Right lobe of liver (tissue), 6 donors: ENCODE results near the gene THRAP3. TPM values are rescaled to one million over a fixed set of nuclear protein-coding genes. Genes with fewer than 3 reads are reported as not detected.
"Not testable (repeated sequence)": the region's sequence is repeated elsewhere in the genome, so short reads cannot be mapped to it uniquely, and the experiment has no call there.

Experiments used
- ATAC-seq, 4 donors: fragments of 200-7000 bp; cut with Tn5 transposase; one replicate each; pipeline ENCODE4 v1.9.1; 2020; ENCODE audit warnings: mild to moderate bottlenecking in 4 of 4, moderate library complexity in 4 of 4
- DNase-seq, 3 donors: peaks; one replicate each; pipeline ENCODE4 v3.0.0-alpha.2; 2020
- H3K27ac ChIP-seq, 3 donors: fragments of 200-600 bp; one replicate each; pipeline ENCODE4 v1.8.0; 2022
- H3K27me3 ChIP-seq, 2 donors: fragments of 200-600 bp; one replicate each; pipeline ENCODE4 v1.8.0; 2022
- H3K36me3 ChIP-seq, 4 donors: fragments of 200-600 bp; sonication (generic) in 1 of 4; one replicate each; pipeline versions ENCODE4 v1.5.1 to v1.8.0; 2017 to 2022; ENCODE audit warnings: control low read depth in 1 of 4
- H3K4me1 ChIP-seq, 4 donors: fragments of 200-600 bp; sonication (generic) in 1 of 4; one replicate each; pipeline versions ENCODE4 v1.5.1 to v1.8.0; 2017 to 2022; ENCODE audit warnings: control low read depth in 1 of 4
- H3K4me3 ChIP-seq, 3 donors: fragments of 200-600 bp; one replicate each; pipeline ENCODE4 v1.8.0; 2022
- H3K9me3 ChIP-seq, 4 donors: fragments of 200-600 bp; sonication (generic) in 1 of 4; one replicate each; pipeline versions ENCODE4 v1.5.1 to v1.8.0; 2017 to 2022; ENCODE audit warnings: control low read depth in 1 of 4
- CTCF ChIP-seq, 4 donors: fragments of 200-600 bp in 3 of 4; fragments of 450-650 bp in 1 of 4; IDR thresholded peaks; one replicate each; pipeline versions ENCODE4 v1.5.1 to v1.8.0; 2016 to 2022; ENCODE audit warnings: antibody characterized with exemption in 4 of 4, mild to moderate bottlenecking in 2 of 4
- POLR2A ChIP-seq: fragments of 450-650 bp; IDR thresholded peaks from one replicate; pipeline ENCODE4 v1.6.1; 2017; ENCODE audit warnings: antibody characterized with exemption, mild to moderate bottlenecking
- WGBS: methylation state at CpG from one replicate; pipeline ENCODE4 v1.1.6; 2018; ENCODE audit warnings: low coverage, low lambda C conversion rate; ENCODE audit not compliant: insufficient coverage; ENCODE audit errors: missing lambda C conversion rate; 5-methylcytosine and 5-hydroxymethylcytosine counted together
- intact Hi-C, 2 donors: fragments of 100-400 bp; cut with DNase I; formaldehyde crosslinking; loops; one replicate each; pipeline versions ENCODE4 v1.11.2 to v1.14.1; 2022
- total RNA-seq, 6 experiments: library from RNA; depleted of rRNA in 2 of 6; stranded (reverse); fragments of >200 nt in 2 of 6; fragmentation: NEBNext Ultra II Directional in 3 of 6; extraction: Animal tissue kit (Norgen Biotek cat#: 25700) in 3 of 6; gene quantifications; one replicate each; pipeline versions ENCODE4 v1.1.0 to v1.2.4, GENCODE V29; 2016 to 2023
- donor health status: DM: no; HTN: yes; CAD: no.
- donor health status: DM: no; HTN: no; CAD: no.
- donor health status: DM: no; HTN: no; CAD: no.
- donor health status: DM: no; HTN: yes; CAD: no.
- donor health status: DM: no; HTN: yes; CAD: no.

The THRAP3 gene
- total RNA-seq, 6 experiments from 2014 or later: 33.7 to 53.6 (median 40.7) TPM

GRCh38 chr1:36212782-36213181 is 11.5 kb upstream of the THRAP3 start:
- Histone ChIP-seq H3K27me3 (no peaks in the 10 kb centered on the region), H3K36me3 (no peaks in the 10 kb centered on the region), H3K9me3 (no peaks in the 10 kb centered on the region), H3K27ac (no peak overlapping the region), H3K4me1 (peaks cover 0 to under 1% (median 0%) of the 10 kb centered on the region in 4 donors), H3K4me3 (no peak overlapping the region)
- intact Hi-C loops: no loop called here
- TF ChIP-seq POLR2A: no peak
- no peak for TF ChIP-seq CTCF (IDR thresholded peaks at IDR 0.05)
- ATAC-seq (peak in 2 of 4 donors; percentile 28 to 34), DNase-seq (no peak)
- WGBS: 78% methylated on average over 2 of the region's 2 CpGs

GRCh38 chr1:36217670-36218069 is 6.6 kb upstream of the THRAP3 start:
- H3K9me3 ChIP-seq: no peaks in the 10 kb centered on the region
- H3K4me1 ChIP-seq: no peaks in the 10 kb centered on the region
- peak; percentile 56 to 84 (median 60) for ATAC-seq
- H3K27me3 ChIP-seq: no peaks in the 10 kb centered on the region
- TF ChIP-seq POLR2A (no peak), CTCF (IDR thresholded peaks at IDR 0.05) (peak; percentile 15 to 28 (median 26))
- no peak overlapping the region for H3K27ac ChIP-seq
- DNase-seq: no peak
- intact Hi-C loops: no loop called here
- no peak overlapping the region for H3K4me3 ChIP-seq
- 47% methylated on average over 2 of the region's 2 CpGs for WGBS
- H3K36me3 ChIP-seq: no peaks in the 10 kb centered on the region

GRCh38 chr1:36221901-36222300 is 2.3 kb upstream of the THRAP3 start:
- peak in 1 of 3 donors; percentile 31 for DNase-seq
- H3K27me3 ChIP-seq, H3K27ac ChIP-seq, H3K4me3 ChIP-seq, H3K9me3 ChIP-seq, H3K36me3 ChIP-seq, intact Hi-C loops, ATAC-seq: not testable (repeated sequence)
- WGBS: 79% methylated on average over 6 of the region's 7 CpGs
- peaks cover 0 to 24% (median 12%) of the 10 kb centered on the region in 4 donors for H3K4me1 ChIP-seq

GRCh38 chr1:36222481-36223380 is 1.5 kb upstream of the THRAP3 start:
- 75% methylated on average over 19 of the region's 33 CpGs for WGBS
- H3K9me3 ChIP-seq: no peaks in the 10 kb centered on the region
- H3K4me3 ChIP-seq: peak overlapping the region; percentile 44 to 80 (median 79)
- intact Hi-C loops: no loop called here
- peak overlapping the region; percentile 84 to 92 (median 91) for H3K27ac ChIP-seq
- no peaks in the 10 kb centered on the region for H3K36me3 ChIP-seq
- H3K4me1 ChIP-seq: peaks cover 0 to 31% (median 13%) of the 10 kb centered on the region in 4 donors
- TF ChIP-seq POLR2A: no peak
- no peak for TF ChIP-seq CTCF (IDR thresholded peaks at IDR 0.05)
- DNase-seq: peak in 1 of 3 donors; percentile 45
- no peaks in the 10 kb centered on the region for H3K27me3 ChIP-seq
- ATAC-seq: no peak

- peaks cover 0 to 31% (median 13%) of the 10 kb centered on the region in 4 donors for H3K4me1 ChIP-seq
- H3K9me3 ChIP-seq: no peaks in the 10 kb centered on the region
- intact Hi-C loops: no loop called here
- ATAC-seq (peak in 2 of 4 donors; percentile 13 to 19), DNase-seq (peak in 1 of 3 donors; percentile 35)
- WGBS: 0% methylated on average over 16 of the region's 16 CpGs
- peaks cover 0 to 3% (median 0%) of the 10 kb centered on the region in 4 donors for H3K36me3 ChIP-seq
- peak in 1 of 4 donors; percentile 10 for TF ChIP-seq CTCF (IDR thresholded peaks at IDR 0.05)
- TF ChIP-seq POLR2A: no peak
- H3K27me3 ChIP-seq: no peaks in the 10 kb centered on the region
- H3K27ac ChIP-seq: peak overlapping the region; percentile 84 to 92 (median 91)
- H3K4me3 ChIP-seq: peak overlapping the region; percentile 44 to 80 (median 79)
These were observed 755 bp upstream of the THRAP3 start for GRCh38 chr1:36223381-36223995.
